GM12801 (cell line): ENCODE measurements around the gene SPEF1.

Experiments used
- CTCF ChIP-seq: IDR thresholded peaks from one replicate; pipeline ENCODE4 v1.5.1; 2011; ENCODE audit warnings: control low read depth; ENCODE audit not compliant: insufficient read length; ENCODE audit errors: extremely low read depth

The SPEF1 gene

GRCh38 chr20:3788685-3789155, 7.5 kb upstream of the SPEF1 start:
- no peak for TF ChIP-seq CTCF

GRCh38 chr20:3787324-3788014, 6.2 kb upstream of the SPEF1 start:
- TF ChIP-seq CTCF: no peak

- no peak for TF ChIP-seq CTCF
Measured at GRCh38 chr20:3786665-3787323, 5.5 kb upstream of the SPEF1 start, which contains the start of gene CENPB. TSS of gene CENPB (minus strand) at chr20:3786740. CDS start at chr20:3786483, 257 bp downstream.

GRCh38 chr20:3786126-3786484, 4.9 kb upstream of the SPEF1 start:
- no peak for TF ChIP-seq CTCF

GRCh38 chr20:3785240-3786125, 4.2 kb upstream of the SPEF1 start:
- no peak for TF ChIP-seq CTCF

GRCh38 chr20:3784863-3785239, 3.6 kb upstream of the SPEF1 start:
- TF ChIP-seq CTCF: no peak

GRCh38 chr20:3784216-3784853, 3.1 kb upstream of the SPEF1 start:
- TF ChIP-seq CTCF: no peak
